RWPE1 (cell line): ENCODE results near the gene NRG3.
"Not testable (repeated sequence)": the region's sequence is repeated elsewhere in the genome, so short reads cannot be mapped to it uniquely, and the experiment has no call there.

Experiments
- CTCF ChIA-PET: fragments of 350-600 bp; sonication (Branson Sonifier 250); formaldehyde crosslinking; extraction: SDS; loops from one replicate; lab custom pipeline; 2021; lab: Yijun Ruan, JAX
- POLR2A ChIA-PET: fragments of 400-600 bp; formaldehyde crosslinking; extraction: SDS; loops from one replicate; lab custom pipeline; 2020; ENCODE audit warnings: antibody characterized with exemption; ENCODE audit not compliant: low non-redundant PET; lab: Yijun Ruan, JAX
- DNase-seq: peaks from one replicate; pipeline ENCODE4 v3.0.0; 2012; ENCODE audit warnings: low spot score
- H3K27ac ChIP-seq: fragments of 450-650 bp; 2 replicates; pipeline ENCODE4 v1.5.1; 2017
- CTCF ChIP-seq: fragments of 450-650 bp; conservative IDR thresholded peaks from 2 replicates; pipeline ENCODE4 v1.5.1; 2017; ENCODE audit warnings: low read depth, mild to moderate bottlenecking

The NRG3 gene

GRCh38 chr10:82980321-82980720 lies 1105.3 kb downstream of the NRG3 start:
- no peak for TF ChIP-seq CTCF
- no peak overlapping the region for H3K27ac ChIP-seq
- POLR2A ChIA-PET, result no interaction called here

GRCh38 chr10:82981137-82981723 lies 1106.2 kb downstream of the NRG3 start:
- POLR2A ChIA-PET, result no interaction called here
- no peak for TF ChIP-seq CTCF
- DNase-seq, result no peak
- CTCF ChIA-PET, result interaction anchor here (0.7 kb wide), 1 partner anchor 179 kb away, joined by 3 read pairs; no protein-coding TSS in a partner anchor
- no peak overlapping the region; the same call in 1 of the 2 replicates for H3K27ac ChIP-seq

More at GRCh38 chr10:82980321-82980720, 1105.3 kb downstream of the NRG3 start:
- DNase-seq, result no peak
- CTCF ChIA-PET, result no interaction called here

- POLR2A ChIA-PET, result no interaction called here
- CTCF ChIA-PET, result interaction anchor here (0.6 kb wide), 1 partner anchor 301 kb away, joined by 3 read pairs; no protein-coding TSS in a partner anchor
- DNase-seq, result peak; percentile 69
- no peak for TF ChIP-seq CTCF
- no peak overlapping the region for H3K27ac ChIP-seq
These were observed 1107.2 kb downstream of the NRG3 start for GRCh38 chr10:82982110-82982608.

- ChIA-PET CTCF (no interaction called here), POLR2A (no interaction called here)
- TF ChIP-seq CTCF, result no peak
- H3K27ac ChIP-seq, result no peak overlapping the region
- no peak for DNase-seq
These were observed 1111.2 kb downstream of the NRG3 start for GRCh38 chr10:82986216-82986615.

GRCh38 chr10:83006479-83006878 lies 1131.5 kb downstream of the NRG3 start:
- DNase-seq, POLR2A ChIA-PET, CTCF ChIA-PET, H3K27ac ChIP-seq: not testable (repeated sequence)

- POLR2A ChIA-PET, result no interaction called here
- no peak for DNase-seq
- no peak overlapping the region for H3K27ac ChIP-seq
- CTCF ChIA-PET, result interaction anchor here (0.5 kb wide), 1 partner anchor 19 kb away, joined by 3 read pairs; no protein-coding TSS in a partner anchor
- TF ChIP-seq CTCF, result no peak
These were observed 1132.5 kb downstream of the NRG3 start for GRCh38 chr10:83007510-83007909.

GRCh38 chr10:83012866-83013265 lies 1137.9 kb downstream of the NRG3 start:
- H3K27ac ChIP-seq, result no peak overlapping the region
- DNase-seq, result no peak
- TF ChIP-seq CTCF, result no peak
- ChIA-PET CTCF (no interaction called here), POLR2A (no interaction called here)
